Stimulated activated CD4-positive, alpha-beta T cell treated with anti-CD3 and anti-CD28 coated beads, Interleukin-2, amount 100 ng/mL, for 24 hours (primary cell): ENCODE measurements around the gene DIS3L2.
"Not testable (repeated sequence)": the region's sequence is repeated elsewhere in the genome, so short reads cannot be mapped to it uniquely, and the experiment has no call there.

Experiments used
- DNase-seq, 2 donors: peaks; one replicate each; pipeline ENCODE4 v3.0.0-alpha.2; 2020

Gene DIS3L2

DNA sequence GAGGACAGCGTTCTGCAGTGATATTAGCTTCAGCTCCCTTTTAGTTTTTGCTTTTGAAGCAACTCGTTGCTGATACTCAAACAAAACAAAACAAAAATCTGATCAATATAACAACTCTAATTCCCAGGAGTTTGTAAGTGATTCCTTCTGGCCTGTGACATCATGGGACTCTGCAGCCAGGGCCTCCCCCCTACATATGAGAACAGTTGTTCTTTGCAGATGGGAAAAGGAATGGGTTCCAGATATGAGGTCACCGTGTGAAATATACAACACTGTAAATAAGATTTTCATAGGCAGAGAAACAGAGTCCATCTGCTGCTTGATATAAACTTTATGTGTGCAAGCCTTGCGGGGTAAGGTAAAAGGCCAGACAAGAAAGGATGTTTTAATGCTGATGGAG is 56.7 kb downstream of the DIS3L2 start:
- no peak for DNase-seq

- DNase-seq = no peak
Measured at GRCh38 chr2:232022718-232023117, 61.2 kb downstream of the DIS3L2 start.

DNA sequence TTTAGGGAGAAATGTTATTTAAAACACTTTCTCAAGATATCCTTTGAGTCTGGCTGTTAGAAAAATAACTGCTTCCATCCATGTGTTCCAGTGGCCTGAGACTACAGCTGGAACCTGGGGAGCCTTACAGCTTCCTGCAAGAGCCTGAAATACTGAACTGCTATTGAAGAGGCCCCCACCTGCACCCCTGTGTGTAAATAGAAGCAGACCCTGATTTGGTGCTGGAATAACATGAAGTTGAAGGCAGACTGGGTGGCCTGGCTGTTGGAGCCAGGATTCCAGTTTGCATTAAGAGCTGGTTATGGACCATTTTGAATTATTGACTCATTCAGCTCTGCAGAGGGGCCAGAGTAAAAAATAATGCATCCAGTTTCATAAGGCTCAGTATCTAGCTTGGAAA is 61.9 kb downstream of the DIS3L2 start:
- DNase-seq = no peak

DNA sequence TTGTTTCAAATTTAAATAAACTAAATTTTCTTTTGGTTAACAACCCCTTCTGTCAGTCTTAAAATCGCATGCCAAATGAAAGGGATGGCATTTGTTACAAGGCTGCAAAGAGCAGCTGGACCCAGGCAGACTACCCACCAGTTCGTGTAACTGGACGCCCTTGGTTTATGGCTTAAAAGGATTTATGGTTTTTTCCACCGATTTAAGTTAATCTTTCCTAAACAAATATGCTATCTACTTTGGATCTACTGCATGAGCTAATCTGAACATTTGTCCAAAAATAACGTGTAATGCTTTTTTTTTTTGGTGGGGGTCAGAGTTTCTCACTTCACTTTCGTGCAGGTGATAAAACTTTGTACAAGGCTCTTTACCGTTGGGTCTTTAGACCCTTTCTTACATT is 62.9 kb downstream of the DIS3L2 start:
- no peak for DNase-seq

- no peak for DNase-seq
Measured at GRCh38 chr2:232026910-232027309, 65.4 kb downstream of the DIS3L2 start.

GRCh38 chr2:232027530-232027929 is 66.0 kb downstream of the DIS3L2 start:
- no peak for DNase-seq

DNA sequence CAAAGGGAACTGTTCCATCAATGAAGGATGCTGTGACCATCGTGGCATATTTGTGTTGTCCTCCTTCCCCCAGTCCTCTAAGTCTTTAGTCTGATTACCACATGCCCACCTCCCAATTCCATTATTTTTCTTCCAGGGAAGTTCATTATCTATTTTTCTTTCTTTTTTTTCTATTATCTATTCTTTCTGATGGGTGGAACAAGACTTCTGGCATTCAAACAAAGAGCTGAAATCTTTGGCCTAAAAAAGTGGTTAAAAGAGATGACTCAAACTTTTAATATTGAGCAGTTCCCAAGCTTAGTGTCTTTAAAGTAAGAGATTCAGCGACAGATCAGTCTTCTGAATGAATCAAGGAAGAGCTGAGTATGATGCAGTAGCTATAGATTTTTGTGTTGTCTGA is 66.6 kb downstream of the DIS3L2 start:
- DNase-seq = no peak

DNA sequence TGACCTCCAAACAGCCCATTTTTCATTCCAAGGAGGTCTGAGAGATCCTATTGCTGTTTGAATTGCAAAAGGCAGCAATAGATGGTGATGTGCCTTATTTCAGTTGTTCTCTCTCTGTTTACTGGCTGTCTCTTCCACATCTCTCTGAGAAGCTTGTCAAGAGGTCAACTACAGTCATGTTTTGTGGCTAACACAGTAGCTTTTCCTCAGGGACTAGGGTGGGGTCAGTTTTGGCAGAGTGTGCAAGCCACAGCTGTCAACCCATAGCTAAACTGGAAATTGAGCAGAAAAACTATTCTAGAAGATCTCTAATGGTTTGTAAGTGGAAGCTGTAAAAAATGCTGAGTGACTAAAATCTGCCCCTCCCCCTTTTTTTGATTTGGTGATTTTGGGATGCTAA is 67.1 kb downstream of the DIS3L2 start:
- DNase-seq = no peak

- no peak for DNase-seq
Measured at GRCh38 chr2:232029346-232029745, 67.8 kb downstream of the DIS3L2 start.

- DNase-seq = no peak
Measured at GRCh38 chr2:232030229-232030628, 68.7 kb downstream of the DIS3L2 start.

DNA sequence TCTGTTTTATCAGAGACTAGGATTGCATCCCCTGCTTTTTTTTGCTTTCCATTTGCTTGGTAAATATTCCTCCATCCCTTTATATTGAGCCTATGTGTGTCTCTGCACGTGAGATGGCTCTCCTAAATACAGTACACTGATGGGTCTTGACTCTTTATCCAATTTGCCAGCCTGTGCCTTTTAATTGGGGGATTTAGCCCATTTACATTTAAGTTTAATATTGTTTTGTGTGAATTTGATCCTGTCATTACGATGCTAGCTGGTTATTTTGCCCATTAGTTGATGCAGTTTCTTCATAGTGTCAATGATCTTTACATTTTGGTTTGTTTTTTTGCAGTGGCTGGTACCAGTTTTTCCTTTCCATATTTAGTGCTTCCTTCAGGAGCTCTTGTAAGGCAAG is 73.8 kb downstream of the DIS3L2 start:
- DNase-seq = not testable (repeated sequence)

DNA sequence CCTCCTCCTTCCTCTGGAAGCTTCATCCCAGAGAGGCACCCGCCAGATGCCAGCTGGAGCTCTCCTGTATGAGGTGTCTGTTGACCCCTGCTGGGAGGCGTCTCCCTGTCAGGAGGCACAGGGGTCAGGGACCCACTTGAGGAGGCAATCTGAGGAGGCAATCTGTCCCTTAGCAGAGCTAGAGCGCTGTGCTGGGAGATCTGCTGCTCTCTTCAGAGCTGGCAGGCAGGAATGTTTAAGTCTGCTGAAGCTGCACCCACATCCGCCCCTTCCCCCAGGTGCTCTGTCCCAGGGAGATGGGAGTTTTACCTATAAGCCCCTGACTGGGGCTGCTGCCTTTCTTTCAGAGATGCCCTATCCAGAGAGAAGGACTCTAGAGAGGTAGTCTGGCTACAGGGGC is 75.4 kb downstream of the DIS3L2 start:
- not testable (repeated sequence) for DNase-seq

DNA sequence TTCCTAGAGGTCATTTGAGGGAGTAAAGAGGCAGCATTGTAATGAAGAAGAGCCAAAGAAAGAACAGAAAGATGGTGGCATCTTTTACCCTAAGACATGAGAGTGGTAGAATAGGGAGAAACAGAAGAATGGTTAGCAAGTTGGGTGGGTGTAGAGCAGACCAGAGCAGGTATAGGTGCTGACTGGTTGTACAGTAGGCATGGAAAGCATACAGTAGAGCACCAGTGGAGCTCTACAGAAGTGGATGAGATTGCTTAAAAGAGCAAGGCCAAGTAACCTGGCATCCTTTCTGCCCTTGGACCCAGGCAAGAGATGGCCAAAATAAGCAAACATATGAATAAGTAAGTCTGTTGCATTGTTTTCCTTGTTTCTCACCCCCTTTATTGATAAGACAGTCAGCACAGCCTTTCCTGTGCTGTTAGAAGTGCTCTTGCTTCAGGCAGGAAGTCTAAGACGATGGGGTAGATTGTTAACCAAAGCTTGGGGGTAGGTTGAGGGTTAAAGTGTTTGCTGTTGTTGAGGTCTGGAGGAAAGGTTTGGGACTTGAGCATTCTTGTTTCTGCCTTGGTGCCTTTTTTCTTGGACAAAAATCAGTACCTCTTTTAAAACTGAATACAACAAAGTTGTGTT is 76.9 kb downstream of the DIS3L2 start:
- no peak for DNase-seq

DNA sequence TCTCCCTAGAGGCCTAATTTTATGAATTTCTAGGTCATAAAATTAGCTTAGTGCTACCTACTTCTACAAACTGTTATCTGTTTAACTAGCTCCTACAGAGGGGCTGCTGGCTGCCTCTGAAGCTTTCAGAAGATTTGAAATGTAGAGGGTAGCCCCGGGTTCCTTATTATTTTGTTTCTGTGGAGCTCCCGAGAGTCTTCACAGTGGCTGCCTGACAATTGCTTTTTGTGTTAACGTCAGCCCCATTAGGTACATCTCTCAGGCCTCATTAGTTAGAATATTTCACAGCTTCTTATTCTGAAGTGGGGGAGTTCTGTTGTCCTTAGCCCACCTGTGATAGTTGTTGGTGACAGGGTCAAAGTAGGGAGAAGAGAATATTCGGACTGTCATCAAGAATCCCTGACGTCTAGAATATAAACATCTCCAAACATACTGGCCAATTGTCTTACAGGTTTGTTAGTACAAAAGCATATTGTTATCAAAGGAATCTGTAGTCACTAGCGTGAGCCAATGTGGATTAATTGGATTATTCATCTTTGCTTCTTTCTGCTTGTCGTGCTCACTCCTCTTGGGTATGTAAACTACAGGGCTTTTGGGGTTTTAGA is 77.5 kb downstream of the DIS3L2 start:
- DNase-seq = no peak

- DNase-seq = no peak
Measured at GRCh38 chr2:232042911-232043574, 81.5 kb downstream of the DIS3L2 start.

- DNase-seq = no peak
Measured at GRCh38 chr2:232043966-232044365, 82.5 kb downstream of the DIS3L2 start.

- DNase-seq = no peak
Measured at GRCh38 chr2:232049350-232049749, 87.8 kb downstream of the DIS3L2 start.

- no peak for DNase-seq
Measured at GRCh38 chr2:232052591-232052990, 91.1 kb downstream of the DIS3L2 start.

DNA sequence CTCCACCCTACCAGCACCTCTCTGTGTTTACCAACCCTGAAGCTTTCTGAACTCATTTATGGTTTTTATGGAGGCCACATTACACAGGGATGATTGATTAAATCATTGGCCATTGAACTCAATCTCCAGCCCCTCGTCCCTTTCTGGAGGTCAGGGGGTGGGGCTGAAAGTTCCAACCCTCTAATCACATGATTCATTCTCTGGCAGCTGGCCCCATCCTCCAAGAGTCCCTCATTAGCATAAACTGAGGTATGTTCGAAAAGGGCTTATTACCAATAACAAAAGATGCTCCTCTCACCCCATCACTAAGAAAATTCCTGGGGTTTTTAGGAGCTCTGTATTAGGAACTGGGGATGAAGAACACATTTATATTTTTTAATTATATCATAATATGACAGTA is 92.3 kb downstream of the DIS3L2 start:
- no peak for DNase-seq

DNA sequence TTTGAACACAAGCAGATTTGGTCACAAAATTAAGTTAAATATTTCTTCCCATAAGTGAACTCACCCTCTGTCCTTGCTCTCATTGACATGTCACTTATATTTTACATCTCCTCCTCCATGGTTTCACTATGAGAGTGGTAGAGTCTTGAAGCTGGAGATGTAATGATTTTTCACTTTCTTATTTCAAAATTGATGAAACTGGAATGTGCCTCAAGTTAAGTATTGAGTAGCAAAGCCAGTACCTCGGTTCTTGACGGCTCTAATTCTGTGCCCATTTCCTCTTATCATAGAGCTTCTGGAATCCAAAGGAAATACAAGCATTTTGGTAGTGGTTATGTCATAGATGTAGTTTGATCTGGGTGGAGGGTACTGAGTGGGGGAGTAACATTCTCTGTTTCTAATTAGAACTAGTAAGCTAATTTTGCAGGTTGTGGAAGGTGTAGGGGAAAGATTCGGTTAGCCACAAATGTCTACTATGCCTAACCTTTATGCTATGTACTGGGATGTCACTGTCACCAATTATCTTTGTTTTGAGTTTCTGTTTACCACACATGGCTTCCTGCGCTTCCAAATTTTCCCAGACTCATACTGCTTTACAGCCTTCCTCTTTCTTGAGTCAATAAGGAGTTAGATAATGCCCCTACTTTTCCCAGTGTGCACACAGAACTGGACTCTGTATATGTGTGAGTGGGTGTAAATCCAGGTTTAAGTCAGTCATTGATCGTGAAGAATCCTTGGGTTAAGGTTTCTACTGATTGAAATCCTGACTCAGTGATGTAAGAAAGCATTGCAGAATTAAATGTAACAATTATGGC is 96.8 kb downstream of the DIS3L2 start:
- no peak for DNase-seq

DNA sequence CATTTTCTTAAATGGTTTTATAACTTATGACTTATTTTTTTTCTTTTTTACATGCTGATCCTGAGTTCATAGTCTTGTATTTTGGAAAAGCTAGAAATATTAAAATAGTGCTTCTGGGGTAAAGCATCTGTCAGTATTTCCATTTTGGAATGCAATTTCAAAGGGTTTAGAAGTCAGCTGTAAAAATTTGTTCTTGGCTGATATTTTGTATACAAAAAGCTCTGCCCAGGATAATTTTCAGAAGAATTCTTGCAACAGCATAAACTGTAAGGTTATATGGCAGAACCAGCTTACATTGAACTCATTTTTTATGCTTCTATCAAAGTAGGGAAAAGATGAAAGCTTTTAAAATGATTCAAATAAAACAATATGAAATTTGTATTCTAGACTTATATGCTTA is 97.4 kb downstream of the DIS3L2 start:
- DNase-seq = no peak

DNA sequence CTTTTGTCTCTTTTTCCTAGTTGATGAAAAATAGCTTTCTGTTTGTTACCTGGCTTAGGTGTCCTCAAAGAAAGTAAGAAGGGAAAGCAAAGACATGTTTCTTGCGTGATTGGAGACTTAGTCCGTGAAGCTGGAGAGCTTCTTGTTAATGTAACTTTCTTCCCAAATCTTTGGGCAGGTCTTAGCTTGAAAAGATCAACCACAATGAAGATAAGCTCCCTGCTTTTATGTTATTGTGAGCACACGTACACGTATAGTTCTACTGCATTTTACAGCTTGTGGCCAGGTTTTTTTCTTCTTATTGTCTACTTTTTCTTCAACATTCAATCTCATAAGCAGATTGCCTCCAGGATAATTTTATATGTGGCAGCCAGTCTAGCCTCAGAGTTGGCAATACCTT is 99.8 kb downstream of the DIS3L2 start:
- DNase-seq = no peak

DNA sequence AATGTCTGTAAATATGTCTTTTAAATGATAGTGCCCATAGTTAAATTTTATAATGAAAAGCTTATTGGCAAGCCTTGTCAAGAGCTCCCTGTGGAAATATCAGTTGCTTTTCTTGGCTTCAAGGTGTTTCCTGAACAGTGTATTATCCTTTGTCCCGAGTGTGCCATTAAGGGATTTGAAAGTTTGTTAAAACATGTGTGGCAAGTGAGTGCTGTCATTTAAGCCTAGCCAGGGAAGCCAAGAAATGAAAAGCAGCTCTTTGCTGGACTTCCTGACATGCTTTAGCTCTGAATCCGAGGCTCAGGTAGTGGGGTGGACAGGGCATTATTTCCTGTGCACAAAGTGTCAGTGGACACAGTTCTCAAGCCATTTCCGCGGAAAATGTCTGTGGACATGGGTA is 111.5 kb downstream of the DIS3L2 start:
- DNase-seq = no peak

- no peak for DNase-seq
Measured at GRCh38 chr2:232073699-232074098, 112.2 kb downstream of the DIS3L2 start.
